Osteocyte (in vitro differentiated cells): Measurements from ENCODE around the gene RAI14. TPM values are rescaled to one million over a fixed set of nuclear protein-coding genes. Genes with fewer than 3 reads are reported as not detected.

ENCODE experiments used
- DNase-seq: peaks from one replicate; pipeline ENCODE4 v3.0.0; 2021; ENCODE audit warnings: mixed read lengths; ENCODE audit not compliant: unreplicated experiment; ENCODE audit errors: extremely low spot score
- H3K27ac Mint-ChIP-seq: one replicate; pipeline ENCODE4 v1.8.0; 2021; ENCODE audit warnings: mild to moderate bottlenecking, mixed read lengths; ENCODE audit not compliant: unreplicated experiment
- H3K27me3 Mint-ChIP-seq: one replicate; pipeline ENCODE4 v1.8.0; 2021; ENCODE audit warnings: mixed read lengths; ENCODE audit not compliant: unreplicated experiment
- H3K36me3 Mint-ChIP-seq: one replicate; pipeline ENCODE4 v1.8.0; 2021; ENCODE audit warnings: mixed read lengths; ENCODE audit not compliant: unreplicated experiment
- H3K4me1 Mint-ChIP-seq: one replicate; pipeline ENCODE4 v1.8.0; 2021; ENCODE audit warnings: mixed read lengths; ENCODE audit not compliant: unreplicated experiment
- H3K4me3 Mint-ChIP-seq: one replicate; pipeline ENCODE4 v1.8.0; 2021; ENCODE audit warnings: mild to moderate bottlenecking, moderate library complexity, mixed read lengths; ENCODE audit not compliant: unreplicated experiment
- H3K9me3 Mint-ChIP-seq: one replicate; pipeline ENCODE4 v1.8.0; 2021; ENCODE audit warnings: mixed read lengths; ENCODE audit not compliant: unreplicated experiment
- total RNA-seq: library from RNA; stranded (reverse); gene quantifications from 2 replicates; pipeline ENCODE4 v1.2.1, GENCODE V29; 2021
- TF ChIP-seq, protein P1 (sequence below): fragments of 200-600 bp; sonication (generic); IDR thresholded peaks from 2 replicates; pipeline ENCODE4 v1.5.0; 2021; ENCODE audit warnings: antibody characterized with exemption, mild to moderate bottlenecking, moderate library complexity

RAI14 gene
- total RNA-seq, 1 donor from 2014 or later: 130 TPM

DNA sequence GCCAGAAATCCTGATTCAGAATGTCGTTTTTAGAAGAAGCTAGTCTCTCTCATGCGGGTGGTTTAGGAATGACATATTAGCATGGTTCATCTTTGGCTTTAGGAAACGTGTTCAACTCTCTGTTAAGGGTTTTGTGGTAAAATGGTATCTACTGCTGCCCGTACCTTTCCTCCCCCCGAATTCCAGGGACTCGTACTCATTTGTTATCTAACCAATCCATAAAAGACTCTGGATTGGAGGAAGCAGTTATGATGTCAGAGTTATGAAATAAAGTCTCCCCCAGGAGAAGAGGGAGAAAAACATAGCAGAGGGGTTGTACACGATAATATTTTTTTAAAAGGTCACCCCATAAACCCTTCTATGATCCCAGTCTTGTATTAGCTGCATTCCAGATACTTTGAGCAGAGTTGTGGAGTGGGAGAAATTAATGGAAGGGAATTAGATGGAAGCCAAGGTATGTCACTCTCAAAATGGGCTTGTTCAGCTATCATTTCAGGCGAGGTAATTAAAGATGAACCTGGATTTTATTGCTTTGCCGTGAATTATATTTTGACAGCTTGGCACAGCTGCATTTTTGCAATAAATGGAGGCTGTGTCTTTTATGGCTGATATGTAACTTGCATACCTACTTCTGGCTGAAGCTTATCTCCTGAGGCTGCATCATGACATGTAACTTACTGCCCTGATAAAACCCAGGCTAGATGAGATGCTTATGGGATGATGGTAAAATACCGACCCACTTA lies 31.3 kb downstream of the RAI14 start:
- peaks cover 26% of the 10 kb centered on the region for H3K36me3 Mint-ChIP-seq

DNA sequence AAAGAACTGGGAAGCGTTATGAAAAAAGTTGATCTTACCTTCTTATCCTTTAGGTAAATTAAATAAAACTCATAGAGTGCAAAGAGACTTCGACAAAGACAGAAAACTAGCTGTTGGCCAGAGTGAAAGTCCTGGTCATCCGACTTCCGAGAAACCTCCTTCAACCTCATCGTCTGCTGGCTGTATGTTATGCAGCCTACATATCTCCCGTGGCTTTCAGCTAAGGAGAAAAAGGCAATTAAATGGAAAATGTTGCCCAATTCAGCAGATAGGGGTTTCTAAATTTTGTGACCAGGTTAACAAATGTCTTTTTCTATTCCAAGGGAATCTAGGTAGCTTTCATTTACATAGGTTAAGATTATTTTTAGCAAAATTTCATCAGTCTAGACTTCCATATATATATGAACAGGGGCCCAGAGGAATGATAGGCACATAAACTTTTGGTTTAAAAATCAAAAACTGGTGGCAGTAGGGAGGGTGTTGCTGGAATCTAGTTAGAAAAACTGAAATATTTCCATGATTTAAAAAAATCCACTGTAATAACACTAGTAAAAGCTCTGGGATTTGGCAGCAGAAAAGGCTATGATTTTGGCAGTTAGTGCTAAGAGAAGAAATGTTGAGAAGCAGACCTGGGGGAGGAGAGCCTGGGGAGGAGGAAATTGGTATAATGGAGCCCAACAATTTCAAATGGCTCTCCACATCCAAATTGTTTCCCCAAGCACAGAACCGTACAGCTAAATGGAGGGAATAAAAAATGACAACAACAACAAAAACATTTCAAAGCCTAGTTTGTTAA lies 32.1 kb downstream of the RAI14 start:
- peak overlapping the region; percentile 78 for H3K27ac Mint-ChIP-seq
- peaks cover 60% of the 10 kb centered on the region for H3K4me1 Mint-ChIP-seq

More for the DNA sequence above, 31.3 kb downstream of the RAI14 start:
- TF ChIP-seq, protein P1, sequence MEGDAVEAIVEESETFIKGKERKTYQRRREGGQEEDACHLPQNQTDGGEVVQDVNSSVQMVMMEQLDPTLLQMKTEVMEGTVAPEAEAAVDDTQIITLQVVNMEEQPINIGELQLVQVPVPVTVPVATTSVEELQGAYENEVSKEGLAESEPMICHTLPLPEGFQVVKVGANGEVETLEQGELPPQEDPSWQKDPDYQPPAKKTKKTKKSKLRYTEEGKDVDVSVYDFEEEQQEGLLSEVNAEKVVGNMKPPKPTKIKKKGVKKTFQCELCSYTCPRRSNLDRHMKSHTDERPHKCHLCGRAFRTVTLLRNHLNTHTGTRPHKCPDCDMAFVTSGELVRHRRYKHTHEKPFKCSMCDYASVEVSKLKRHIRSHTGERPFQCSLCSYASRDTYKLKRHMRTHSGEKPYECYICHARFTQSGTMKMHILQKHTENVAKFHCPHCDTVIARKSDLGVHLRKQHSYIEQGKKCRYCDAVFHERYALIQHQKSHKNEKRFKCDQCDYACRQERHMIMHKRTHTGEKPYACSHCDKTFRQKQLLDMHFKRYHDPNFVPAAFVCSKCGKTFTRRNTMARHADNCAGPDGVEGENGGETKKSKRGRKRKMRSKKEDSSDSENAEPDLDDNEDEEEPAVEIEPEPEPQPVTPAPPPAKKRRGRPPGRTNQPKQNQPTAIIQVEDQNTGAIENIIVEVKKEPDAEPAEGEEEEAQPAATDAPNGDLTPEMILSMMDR: no peak
- H3K27ac Mint-ChIP-seq: peak overlapping the region; percentile 82
- peaks cover 68% of the 10 kb centered on the region for H3K4me1 Mint-ChIP-seq
- H3K4me3 Mint-ChIP-seq: no peak overlapping the region
- no peaks in the 10 kb centered on the region for H3K27me3 Mint-ChIP-seq
- no peak for DNase-seq
- H3K9me3 Mint-ChIP-seq: no peaks in the 10 kb centered on the region

DNA sequence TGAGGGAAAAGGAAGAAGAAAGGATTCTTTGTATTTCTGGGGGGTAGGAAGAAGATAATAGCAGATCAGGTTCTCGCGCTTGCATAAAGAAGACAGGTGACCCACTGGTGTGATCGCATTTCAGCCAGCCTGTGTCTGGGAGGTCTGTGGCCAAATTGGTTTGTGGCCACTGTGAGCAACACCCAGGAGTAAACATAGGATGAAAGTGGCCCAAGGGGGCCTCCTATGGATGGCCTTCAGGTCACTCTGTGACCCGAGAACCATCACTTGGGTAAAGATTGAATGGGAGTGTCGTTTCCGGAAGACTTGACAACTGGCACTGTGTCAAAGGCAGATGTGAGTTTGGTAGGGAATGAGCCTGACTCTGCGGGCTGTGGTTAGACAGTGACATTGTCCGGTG lies 34.2 kb downstream of the RAI14 start:
- no peaks in the 10 kb centered on the region for H3K27me3 Mint-ChIP-seq
- H3K4me1 Mint-ChIP-seq: peaks cover 58% of the 10 kb centered on the region
- DNase-seq: no peak
- H3K9me3 Mint-ChIP-seq: no peaks in the 10 kb centered on the region
- no peak overlapping the region for H3K27ac Mint-ChIP-seq
- peaks cover 29% of the 10 kb centered on the region for H3K36me3 Mint-ChIP-seq
- no peak overlapping the region for H3K4me3 Mint-ChIP-seq
- TF ChIP-seq, protein P1: no peak

More for the DNA sequence above, 32.1 kb downstream of the RAI14 start:
- DNase-seq: no peak
- TF ChIP-seq, protein P1: no peak
- H3K36me3 Mint-ChIP-seq: peaks cover 26% of the 10 kb centered on the region
- H3K9me3 Mint-ChIP-seq: no peaks in the 10 kb centered on the region
- H3K27me3 Mint-ChIP-seq: no peaks in the 10 kb centered on the region
- no peak overlapping the region for H3K4me3 Mint-ChIP-seq

DNA sequence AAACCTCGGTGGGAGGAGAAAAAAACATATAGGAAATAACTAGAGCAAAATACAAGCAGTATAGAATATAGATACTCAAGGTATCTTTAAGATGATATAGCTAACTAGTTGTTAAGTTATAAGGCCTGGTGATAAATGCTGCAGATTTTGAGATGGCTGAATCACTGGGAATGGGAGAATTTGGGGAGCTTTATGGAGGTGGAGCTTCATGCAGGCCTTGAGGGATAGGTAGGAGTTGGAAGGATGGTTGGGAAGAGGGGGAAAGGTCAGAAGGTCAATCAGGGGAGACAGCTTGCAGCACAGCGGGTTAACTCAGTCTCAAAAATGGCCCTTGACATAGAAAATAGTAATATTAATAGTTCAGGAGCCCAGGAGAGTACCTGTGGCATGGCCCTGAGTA lies 34.8 kb downstream of the RAI14 start:
- H3K27me3 Mint-ChIP-seq: no peaks in the 10 kb centered on the region

More for the DNA sequence above, 34.8 kb downstream of the RAI14 start:
- peak overlapping the region; percentile 43 for H3K27ac Mint-ChIP-seq
- peaks cover 29% of the 10 kb centered on the region for H3K36me3 Mint-ChIP-seq
- no peaks in the 10 kb centered on the region for H3K9me3 Mint-ChIP-seq
- TF ChIP-seq, protein P1: no peak
- peaks cover 58% of the 10 kb centered on the region for H3K4me1 Mint-ChIP-seq
- no peak overlapping the region for H3K4me3 Mint-ChIP-seq
- DNase-seq: no peak
